ENCODE measurements around the gene CD53.

The CD53 gene

GRCh38 chr1:110897681-110898080, 24.7 kb downstream of the CD53 start:
- Histone ChIP-seq H3K4me1 (ENCODE audit: control insufficient read depth in 1 of 2, insufficient read depth in 1 of 2, low read depth in 1 of 2, low read length in 1 of 2) (peaks cover 0 to 9% of the 10 kb centered on the region in 2 experiments), H3K27ac (no peak overlapping the region), H3K36me3 (peaks cover 96% of the 10 kb centered on the region), H3K27me3 (no peaks in the 10 kb centered on the region), H3K9me3 (peaks cover 3% of the 10 kb centered on the region), H3K4me3 (ENCODE audit: low read depth in 1 of 2, low read length in 1 of 2) (no peak overlapping the region)
- TF ChIP-seq CTCF (IDR thresholded peaks at IDR 0.05): no peak

DNA sequence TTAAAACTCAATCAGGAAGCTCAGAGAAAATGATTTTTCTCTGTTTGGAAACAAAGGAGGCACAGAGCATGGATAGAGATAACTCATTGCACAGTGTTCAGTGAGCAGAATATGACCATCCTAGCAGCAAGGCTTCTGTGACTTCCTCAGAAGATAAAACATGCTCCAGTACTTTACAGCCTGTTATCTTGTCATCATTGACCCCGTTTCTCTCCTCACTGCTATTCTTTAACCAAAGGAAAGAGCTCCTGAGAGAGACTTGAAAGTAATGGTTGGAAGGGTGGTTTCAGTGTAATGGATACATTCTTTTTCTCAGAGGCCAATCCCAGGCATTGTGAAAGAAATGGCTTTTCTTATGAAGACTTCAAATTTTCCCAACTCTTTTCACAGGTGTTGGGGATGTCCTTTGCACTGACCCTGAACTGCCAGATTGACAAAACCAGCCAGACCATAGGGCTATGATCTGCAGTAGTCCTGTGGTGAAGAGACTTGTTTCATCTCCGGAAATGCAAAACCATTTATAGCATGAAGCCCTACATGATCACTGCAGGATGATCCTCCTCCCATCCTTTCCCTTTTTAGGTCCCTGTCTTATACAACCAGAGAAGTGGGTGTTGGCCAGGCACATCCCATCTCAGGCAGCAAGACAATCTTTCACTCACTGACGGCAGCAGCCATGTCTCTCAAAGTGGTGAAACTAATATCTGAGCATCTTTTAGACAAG, 25.9 kb downstream of the CD53 start:
- Histone ChIP-seq H3K9me3 (peaks cover 3% of the 10 kb centered on the region), H3K4me3 (ENCODE audit: low read depth in 1 of 2, low read length in 1 of 2) (no peak overlapping the region), H3K36me3 (peaks cover 96% of the 10 kb centered on the region), H3K27ac (peak overlapping the region; percentile 38), H3K4me1 (ENCODE audit: control insufficient read depth in 1 of 2, insufficient read depth in 1 of 2, low read depth in 1 of 2, low read length in 1 of 2) (peaks cover 0 to 9% of the 10 kb centered on the region in 2 experiments), H3K27me3 (no peaks in the 10 kb centered on the region)
- TF ChIP-seq CTCF (IDR thresholded peaks at IDR 0.05): no peak

DNA sequence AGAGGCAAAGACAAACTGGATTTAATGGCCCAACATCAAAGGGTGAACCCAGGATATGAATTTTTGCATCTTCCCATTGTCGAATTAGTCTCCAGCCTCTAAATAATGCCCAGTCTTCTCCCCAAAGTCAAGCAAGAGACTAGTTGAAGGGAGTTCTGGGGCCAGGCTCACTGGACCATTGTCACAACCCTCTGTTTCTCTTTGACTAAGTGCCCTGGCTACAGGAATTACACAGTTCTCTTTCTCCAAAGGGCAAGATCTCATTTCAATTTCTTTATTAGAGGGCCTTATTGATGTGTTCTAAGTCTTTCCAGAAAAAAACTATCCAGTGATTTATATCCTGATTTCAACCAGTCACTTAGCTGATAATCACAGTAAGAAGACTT, 26.5 kb downstream of the CD53 start:
- H3K27ac ChIP-seq: peak overlapping the region; percentile 38
- no peaks in the 10 kb centered on the region for H3K27me3 ChIP-seq
- H3K4me1 ChIP-seq (ENCODE audit: control insufficient read depth in 1 of 2, insufficient read depth in 1 of 2, low read depth in 1 of 2, low read length in 1 of 2): peaks cover 0 to 9% of the 10 kb centered on the region in 2 experiments
- H3K9me3 ChIP-seq: peaks cover 3% of the 10 kb centered on the region
- H3K36me3 ChIP-seq: peaks cover 93% of the 10 kb centered on the region
- H3K4me3 ChIP-seq (ENCODE audit: low read depth in 1 of 2, low read length in 1 of 2): no peak overlapping the region
- no peak for TF ChIP-seq CTCF (IDR thresholded peaks at IDR 0.05)

DNA sequence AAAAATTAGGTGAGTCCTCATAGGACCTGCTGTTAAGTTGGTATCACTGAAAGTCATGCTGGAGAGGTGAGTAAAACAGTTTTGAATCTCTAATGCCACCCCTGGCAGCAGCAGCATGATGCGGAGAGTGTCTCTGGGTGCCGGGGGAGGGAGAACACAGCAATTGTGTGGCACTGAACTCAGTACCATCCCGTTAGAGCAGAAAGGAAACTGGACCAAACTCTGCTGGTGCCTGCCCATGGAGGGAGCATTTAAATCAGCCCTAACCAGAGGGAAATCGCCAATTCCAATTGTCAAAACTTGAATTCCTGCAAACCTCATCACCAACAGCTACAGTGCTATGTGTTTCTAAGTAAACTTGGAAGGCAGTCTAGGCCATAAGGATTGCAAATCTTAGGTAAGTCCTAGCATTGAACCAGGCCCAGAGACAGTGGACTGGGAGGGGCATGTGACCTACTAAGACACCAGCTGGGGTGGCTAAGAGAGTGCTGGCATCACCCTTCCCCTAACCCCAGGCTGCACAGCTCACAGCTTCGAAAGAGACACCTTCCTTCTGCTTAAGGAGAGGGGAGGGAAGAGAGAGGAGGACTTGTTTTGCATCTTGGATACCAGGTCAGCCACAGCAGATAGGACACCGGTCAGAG, 30.0 kb downstream of the CD53 start:
- Histone ChIP-seq H3K36me3 (peaks cover 58% of the 10 kb centered on the region), H3K27ac (peak overlapping the region; percentile 35), H3K4me3 (ENCODE audit: low read depth in 1 of 2, low read length in 1 of 2) (no peak overlapping the region), H3K4me1 (ENCODE audit: control insufficient read depth in 1 of 2, insufficient read depth in 1 of 2, low read depth in 1 of 2, low read length in 1 of 2) (no peaks in the 10 kb centered on the region), H3K9me3 (no peaks in the 10 kb centered on the region), H3K27me3 (no peaks in the 10 kb centered on the region)
- TF ChIP-seq CTCF (IDR thresholded peaks at IDR 0.05): no peak

- H3K9me3 ChIP-seq: no peaks in the 10 kb centered on the region
- no peak overlapping the region for H3K4me3 ChIP-seq (ENCODE audit: low read depth in 1 of 2, low read length in 1 of 2)
- TF ChIP-seq CTCF (IDR thresholded peaks at IDR 0.05): no peak
- H3K27ac ChIP-seq: peak overlapping the region; percentile 35
- H3K4me1 ChIP-seq (ENCODE audit: control insufficient read depth in 1 of 2, insufficient read depth in 1 of 2, low read depth in 1 of 2, low read length in 1 of 2): no peaks in the 10 kb centered on the region
- H3K36me3 ChIP-seq: peaks cover 48% of the 10 kb centered on the region
- no peaks in the 10 kb centered on the region for H3K27me3 ChIP-seq
Measured at GRCh38 chr1:110903853-110904500, 31.0 kb downstream of the CD53 start.

Data from neutrophil (primary cell).